Measurements from ENCODE around the gene NFILZ. TPM values are rescaled to one million over a fixed set of nuclear protein-coding genes. Genes with fewer than 3 reads are reported as not detected.

NFILZ gene, protein sequence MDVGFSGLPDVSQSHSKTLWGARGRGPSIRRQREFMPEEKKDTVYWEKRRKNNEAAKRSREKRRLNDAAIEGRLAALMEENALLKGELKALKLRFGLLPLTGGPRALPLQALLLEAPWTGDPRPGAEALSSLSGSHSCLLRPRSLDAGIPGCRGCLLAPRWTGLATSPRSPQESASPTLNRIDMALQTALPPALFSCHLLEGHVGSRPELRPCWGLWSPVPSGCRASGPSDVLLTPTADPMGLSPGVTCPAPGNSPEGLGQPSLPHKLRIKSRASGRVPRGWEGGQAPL
- not detected in 2 replicates for total RNA-seq

DNA sequence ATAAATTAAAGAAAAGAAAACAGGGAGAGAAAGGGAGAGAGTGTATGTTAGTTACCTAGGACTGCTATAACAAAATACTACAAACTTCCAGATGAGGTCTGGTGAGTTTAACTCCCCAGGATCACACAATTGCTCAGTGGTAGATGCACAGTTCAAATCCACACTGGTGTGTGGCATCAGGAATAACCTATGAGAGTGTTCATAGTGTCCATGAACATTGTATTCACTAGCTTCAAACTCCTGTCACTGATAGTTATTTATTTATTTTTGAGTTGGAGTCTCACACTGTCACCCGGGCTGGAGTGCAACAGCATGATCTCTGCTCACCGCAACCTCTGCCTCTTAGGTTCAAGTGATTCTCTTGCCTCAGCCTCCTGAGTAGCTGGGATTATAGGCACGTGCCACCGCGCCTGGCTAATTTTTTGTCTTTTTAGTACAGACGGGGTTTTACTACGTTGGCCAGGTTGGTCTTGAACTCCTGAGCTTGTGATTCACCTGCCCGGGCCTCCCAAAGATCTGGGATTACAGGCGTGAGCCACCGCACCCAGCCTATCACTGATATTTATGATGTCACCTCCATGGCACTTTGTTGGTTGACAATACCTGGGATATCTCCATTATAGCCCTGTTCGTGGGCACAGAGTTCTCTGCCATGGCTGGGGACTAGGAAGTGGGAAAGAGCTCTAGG lies at the start of gene NFILZ:
Gene NFILZ, plus strand, starts transcription at position 638 of the 688 bp plus-strand sequence. CDS start 46,133 bp downstream, outside the sequence.

DNA sequence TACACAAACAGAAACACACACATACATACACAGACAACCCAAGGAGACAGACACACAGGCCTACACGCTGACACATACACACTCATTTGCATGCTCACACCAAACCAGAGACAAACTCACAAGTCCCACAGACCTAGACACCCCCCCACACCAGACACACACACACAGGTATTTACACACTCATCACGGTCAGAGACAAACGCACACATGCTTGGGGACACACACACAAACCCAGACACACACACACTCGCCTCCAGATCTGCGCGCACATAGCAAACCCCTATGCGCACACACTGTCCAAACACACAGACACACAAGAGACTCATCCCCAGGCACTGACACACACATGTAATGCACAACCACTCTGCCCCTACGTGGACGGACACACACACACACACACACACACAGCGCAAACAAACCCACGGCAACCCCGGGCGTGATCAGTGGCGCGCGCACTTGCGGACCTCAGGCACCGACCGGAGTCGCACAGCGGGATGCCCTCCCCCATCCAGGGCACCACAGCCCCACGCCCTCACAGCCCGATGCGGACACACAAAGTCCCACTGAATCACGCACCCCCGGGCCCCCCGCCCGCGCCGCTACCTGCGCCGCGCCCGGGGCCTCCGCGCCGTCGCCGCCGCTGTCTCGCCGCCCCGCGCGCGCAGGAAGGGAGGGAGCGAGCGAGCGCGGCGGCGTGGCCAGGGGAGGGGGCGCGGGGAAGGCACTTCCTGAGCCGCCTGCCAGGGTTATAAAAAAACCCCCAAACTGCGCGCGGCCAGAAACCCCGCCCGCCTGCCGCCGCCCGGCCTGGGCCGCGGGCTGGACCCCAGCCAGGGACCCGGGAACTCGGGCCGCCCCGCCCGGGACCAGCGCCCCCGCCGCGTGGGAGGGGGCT lies 20.1 kb upstream of the NFILZ start, which contains the start of gene ADAMTS10:
Gene ADAMTS10, minus strand, starts transcription at position 675 of the 895 bp plus-strand sequence. CDS start 5,005 bp downstream, outside the sequence.

Other genes starting within 250 kb of the NFILZ start
- 31.3 and 32.3 TPM in 2 replicates for gene RAB11B, start 240.3 kb upstream of the NFILZ start, total RNA-seq
- 35.4 and 36.4 TPM in 2 replicates for gene MARCHF2, start 217.3 kb upstream of the NFILZ start, total RNA-seq
- gene HNRNPM, start 185.7 kb upstream of the NFILZ start, total RNA-seq: 36.4 and 56.5 TPM in 2 replicates
- not detected in 2 replicates for gene PRAM1, start 128.0 kb upstream of the NFILZ start, total RNA-seq
- 2.9 and 3.5 TPM in 2 replicates for gene ZNF414, start 116.5 kb upstream of the NFILZ start, total RNA-seq
- gene MYO1F, start 53.2 kb upstream of the NFILZ start, total RNA-seq: 0.20 and 0.73 TPM in 2 replicates
- gene ADAMTS10, start 19.9 kb upstream of the NFILZ start, total RNA-seq: 1.2 and 4.0 TPM in 2 replicates
- not detected in 2 replicates for gene ACTL9, start 68.2 kb downstream of the NFILZ start, total RNA-seq
- gene OR2Z1, start 91.0 kb downstream of the NFILZ start, total RNA-seq: not detected in 2 replicates
- gene ZNF558, start 201.7 kb downstream of the NFILZ start, total RNA-seq: 10.7 and 15.4 TPM in 2 replicates
- not detected in 2 replicates for gene MBD3L1, start 201.7 kb downstream of the NFILZ start, total RNA-seq

Measured in subcutaneous preadipocyte (primary cell).